ENCODE data around the gene HSPH1.

GRCh38 chr13:31105020-31105795, 56.5 kb downstream of the HSPH1 start:
- no peak for TF ChIP-seq SIN3A (IDR thresholded peaks at IDR 0.05; ENCODE audit: borderline replicate concordance, insufficient read depth, low read depth, low read length)
- no peak for TF ChIP-seq CTCF (IDR thresholded peaks at IDR 0.05)
- no peak for TF ChIP-seq POLR2AphosphoS5 (IDR thresholded peaks at IDR 0.05; ENCODE audit: low read depth, low read length)

Data from Panc1 (cell line).